ENCODE results near the gene SPDYE2.
"Not testable (repeated sequence)": the region's sequence is repeated elsewhere in the genome, so short reads cannot be mapped to it uniquely, and the experiment has no call there.

SPDYE2 gene

GRCh38 chr7:102589857-102590256, 38.8 kb downstream of the SPDYE2 start:
- not testable (repeated sequence) for H3K4me1 ChIP-seq (ENCODE audit: insufficient read depth, insufficient read length); H3K27me3 ChIP-seq (ENCODE audit: insufficient read depth, insufficient read length); H3K9ac ChIP-seq (ENCODE audit: insufficient read length, low read depth); H3K4me3 ChIP-seq (ENCODE audit: insufficient read length, low read depth); H3K9me3 ChIP-seq (ENCODE audit: insufficient read depth, low read length); H3K36me3 ChIP-seq (ENCODE audit: insufficient read depth, insufficient read length, low read length); DNase-seq (ENCODE audit: low read depth, low spot score)

GRCh38 chr7:102592477-102593019, 41.5 kb downstream of the SPDYE2 start:
- not testable (repeated sequence) for H3K4me3 ChIP-seq (ENCODE audit: insufficient read length, low read depth); H3K36me3 ChIP-seq (ENCODE audit: insufficient read depth, insufficient read length, low read length); H3K9me3 ChIP-seq (ENCODE audit: insufficient read depth, low read length); H3K27me3 ChIP-seq (ENCODE audit: insufficient read depth, insufficient read length); DNase-seq (ENCODE audit: low read depth, low spot score); H3K4me1 ChIP-seq (ENCODE audit: insufficient read depth, insufficient read length); H3K9ac ChIP-seq (ENCODE audit: insufficient read length, low read depth)

- H3K4me3 ChIP-seq (ENCODE audit: insufficient read length, low read depth); H3K36me3 ChIP-seq (ENCODE audit: insufficient read depth, insufficient read length, low read length); H3K9ac ChIP-seq (ENCODE audit: insufficient read length, low read depth); DNase-seq (ENCODE audit: low read depth, low spot score); H3K9me3 ChIP-seq (ENCODE audit: insufficient read depth, low read length); H3K4me1 ChIP-seq (ENCODE audit: insufficient read depth, insufficient read length); H3K27me3 ChIP-seq (ENCODE audit: insufficient read depth, insufficient read length): not testable (repeated sequence)
Observed at GRCh38 chr7:102593637-102594334, 42.8 kb downstream of the SPDYE2 start.

- DNase-seq (ENCODE audit: low read depth, low spot score); H3K9ac ChIP-seq (ENCODE audit: insufficient read length, low read depth); H3K9me3 ChIP-seq (ENCODE audit: insufficient read depth, low read length); H3K36me3 ChIP-seq (ENCODE audit: insufficient read depth, insufficient read length, low read length); H3K4me3 ChIP-seq (ENCODE audit: insufficient read length, low read depth); H3K4me1 ChIP-seq (ENCODE audit: insufficient read depth, insufficient read length); H3K27me3 ChIP-seq (ENCODE audit: insufficient read depth, insufficient read length): not testable (repeated sequence)
Observed at GRCh38 chr7:102596036-102596435, 45.0 kb downstream of the SPDYE2 start.

- DNase-seq (ENCODE audit: low read depth, low spot score); H3K4me3 ChIP-seq (ENCODE audit: insufficient read length, low read depth); H3K9ac ChIP-seq (ENCODE audit: insufficient read length, low read depth); H3K36me3 ChIP-seq (ENCODE audit: insufficient read depth, insufficient read length, low read length); H3K9me3 ChIP-seq (ENCODE audit: insufficient read depth, low read length); H3K27me3 ChIP-seq (ENCODE audit: insufficient read depth, insufficient read length); H3K4me1 ChIP-seq (ENCODE audit: insufficient read depth, insufficient read length): not testable (repeated sequence)
Observed at GRCh38 chr7:102599699-102600098, 48.7 kb downstream of the SPDYE2 start.

- not testable (repeated sequence) for H3K4me3 ChIP-seq (ENCODE audit: insufficient read length, low read depth); H3K9me3 ChIP-seq (ENCODE audit: insufficient read depth, low read length); H3K4me1 ChIP-seq (ENCODE audit: insufficient read depth, insufficient read length); H3K27me3 ChIP-seq (ENCODE audit: insufficient read depth, insufficient read length); H3K9ac ChIP-seq (ENCODE audit: insufficient read length, low read depth); DNase-seq (ENCODE audit: low read depth, low spot score); H3K36me3 ChIP-seq (ENCODE audit: insufficient read depth, insufficient read length, low read length)
Observed at GRCh38 chr7:102602317-102602716, 51.3 kb downstream of the SPDYE2 start.

GRCh38 chr7:102604431-102605145, 53.6 kb downstream of the SPDYE2 start:
- DNase-seq (ENCODE audit: low read depth, low spot score); H3K36me3 ChIP-seq (ENCODE audit: insufficient read depth, insufficient read length, low read length); H3K9ac ChIP-seq (ENCODE audit: insufficient read length, low read depth); H3K9me3 ChIP-seq (ENCODE audit: insufficient read depth, low read length); H3K27me3 ChIP-seq (ENCODE audit: insufficient read depth, insufficient read length); H3K4me1 ChIP-seq (ENCODE audit: insufficient read depth, insufficient read length); H3K4me3 ChIP-seq (ENCODE audit: insufficient read length, low read depth): not testable (repeated sequence)

GRCh38 chr7:102606848-102607247, 55.8 kb downstream of the SPDYE2 start:
- H3K9me3 ChIP-seq (ENCODE audit: insufficient read depth, low read length); H3K4me1 ChIP-seq (ENCODE audit: insufficient read depth, insufficient read length); H3K9ac ChIP-seq (ENCODE audit: insufficient read length, low read depth); DNase-seq (ENCODE audit: low read depth, low spot score); H3K27me3 ChIP-seq (ENCODE audit: insufficient read depth, insufficient read length); H3K4me3 ChIP-seq (ENCODE audit: insufficient read length, low read depth); H3K36me3 ChIP-seq (ENCODE audit: insufficient read depth, insufficient read length, low read length): not testable (repeated sequence)

GRCh38 chr7:102609734-102610133, 58.7 kb downstream of the SPDYE2 start:
- H3K9me3 ChIP-seq (ENCODE audit: insufficient read depth, low read length); H3K9ac ChIP-seq (ENCODE audit: insufficient read length, low read depth); H3K4me1 ChIP-seq (ENCODE audit: insufficient read depth, insufficient read length); H3K27me3 ChIP-seq (ENCODE audit: insufficient read depth, insufficient read length); H3K36me3 ChIP-seq (ENCODE audit: insufficient read depth, insufficient read length, low read length); H3K4me3 ChIP-seq (ENCODE audit: insufficient read length, low read depth); DNase-seq (ENCODE audit: low read depth, low spot score): not testable (repeated sequence)

- not testable (repeated sequence) for H3K27me3 ChIP-seq (ENCODE audit: insufficient read depth, insufficient read length); H3K9ac ChIP-seq (ENCODE audit: insufficient read length, low read depth); H3K4me3 ChIP-seq (ENCODE audit: insufficient read length, low read depth); DNase-seq (ENCODE audit: low read depth, low spot score); H3K9me3 ChIP-seq (ENCODE audit: insufficient read depth, low read length); H3K4me1 ChIP-seq (ENCODE audit: insufficient read depth, insufficient read length); H3K36me3 ChIP-seq (ENCODE audit: insufficient read depth, insufficient read length, low read length)
Observed at GRCh38 chr7:102610441-102610840, 59.4 kb downstream of the SPDYE2 start.

- not testable (repeated sequence) for H3K36me3 ChIP-seq (ENCODE audit: insufficient read depth, insufficient read length, low read length); DNase-seq (ENCODE audit: low read depth, low spot score); H3K9me3 ChIP-seq (ENCODE audit: insufficient read depth, low read length); H3K4me3 ChIP-seq (ENCODE audit: insufficient read length, low read depth); H3K27me3 ChIP-seq (ENCODE audit: insufficient read depth, insufficient read length); H3K4me1 ChIP-seq (ENCODE audit: insufficient read depth, insufficient read length); H3K9ac ChIP-seq (ENCODE audit: insufficient read length, low read depth)
Observed at GRCh38 chr7:102611013-102611674, 60.1 kb downstream of the SPDYE2 start.
